T-helper 2 cell treated with Interferon-gamma antibody and Interleukin-4, amounts not matched to agents 5 μg/mL and 100 μg/mL, for 36 hours (primary cell): ENCODE results near the gene TSNAX.
"Not testable (repeated sequence)": the region's sequence is repeated elsewhere in the genome, so short reads cannot be mapped to it uniquely, and the experiment has no call there.

Experiments used
- DNase-seq: peaks from one replicate; pipeline ENCODE4 v3.0.0; 2021; ENCODE audit warnings: low spot score
- H3K27ac Mint-ChIP-seq: one replicate; pipeline ENCODE4 v1.8.0; 2021; ENCODE audit warnings: mild to moderate bottlenecking, mixed read lengths
- H3K27me3 Mint-ChIP-seq: one replicate; pipeline ENCODE4 v1.8.0; 2021; ENCODE audit warnings: low read depth, mixed read lengths
- H3K36me3 Mint-ChIP-seq: one replicate; pipeline ENCODE4 v1.8.0; 2021; ENCODE audit warnings: low read depth, mixed read lengths
- H3K4me1 Mint-ChIP-seq: one replicate; pipeline ENCODE4 v1.8.0; 2021; ENCODE audit warnings: low read depth, mixed read lengths
- H3K4me3 Mint-ChIP-seq: one replicate; pipeline ENCODE4 v1.8.0; 2022; ENCODE audit warnings: mild to moderate bottlenecking, moderate library complexity, mixed read lengths
- H3K9me3 Mint-ChIP-seq: one replicate; pipeline ENCODE4 v1.8.0; 2021; ENCODE audit warnings: mixed read lengths

The TSNAX gene

DNA sequence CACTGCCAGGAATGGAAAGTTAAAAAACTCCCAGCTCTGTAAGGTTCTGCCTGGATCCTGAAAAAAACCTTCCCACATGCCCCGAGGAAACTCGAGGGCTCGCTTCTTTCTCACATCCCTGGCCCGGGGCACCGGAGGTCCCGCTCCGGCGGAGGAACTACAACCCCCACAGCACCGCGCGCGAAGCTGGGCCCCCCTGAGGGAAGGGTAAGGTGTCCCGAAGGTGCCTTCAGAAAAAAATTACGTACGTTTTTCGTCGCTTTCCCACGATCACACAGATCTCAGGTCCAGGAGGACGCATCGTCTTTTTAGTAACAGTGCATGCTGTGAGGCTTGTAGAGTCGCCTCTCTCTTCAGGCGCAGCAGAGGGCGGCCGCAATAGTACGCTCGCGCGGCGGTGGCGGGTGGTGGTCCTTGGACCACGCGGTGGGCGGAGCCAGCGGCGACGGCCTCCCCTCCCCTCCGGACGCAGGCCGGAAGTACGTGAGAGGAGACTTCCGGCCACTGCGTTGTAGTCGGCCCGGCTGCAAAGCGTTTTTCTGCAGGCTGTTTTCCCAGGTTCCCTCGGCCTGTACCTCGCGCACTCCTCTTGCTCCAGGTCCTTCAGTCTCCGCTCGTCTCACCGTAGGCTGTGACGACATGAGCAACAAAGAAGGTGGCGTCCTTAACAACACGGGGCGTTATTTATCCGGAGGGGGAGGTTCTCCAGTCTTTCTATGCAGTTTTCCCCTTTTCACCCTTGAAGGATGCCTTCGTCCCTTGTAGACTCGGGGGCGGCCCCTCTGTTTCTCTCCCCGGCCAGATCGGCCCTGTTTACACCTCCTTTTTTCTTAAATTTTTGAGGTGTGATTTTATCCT, at the start of gene TSNAX:
Gene TSNAX (plus strand): TSS at position 498 of the 858 bp plus-strand sequence. CDS start 142 bp downstream, at position 640.
- H3K4me1 Mint-ChIP-seq = peaks cover 30% of the 10 kb centered on the region
- H3K27me3 Mint-ChIP-seq = no peaks in the 10 kb centered on the region
- peak within 1 kb of the TSS; percentile 97 for H3K4me3 Mint-ChIP-seq
- peak; percentile 89 for DNase-seq
- peak within 1 kb of the TSS; percentile 98 for H3K27ac Mint-ChIP-seq
- H3K9me3 Mint-ChIP-seq = peaks cover 4% of the 10 kb centered on the region
- peaks cover 22% of the 10 kb centered on the region for H3K36me3 Mint-ChIP-seq

DNA sequence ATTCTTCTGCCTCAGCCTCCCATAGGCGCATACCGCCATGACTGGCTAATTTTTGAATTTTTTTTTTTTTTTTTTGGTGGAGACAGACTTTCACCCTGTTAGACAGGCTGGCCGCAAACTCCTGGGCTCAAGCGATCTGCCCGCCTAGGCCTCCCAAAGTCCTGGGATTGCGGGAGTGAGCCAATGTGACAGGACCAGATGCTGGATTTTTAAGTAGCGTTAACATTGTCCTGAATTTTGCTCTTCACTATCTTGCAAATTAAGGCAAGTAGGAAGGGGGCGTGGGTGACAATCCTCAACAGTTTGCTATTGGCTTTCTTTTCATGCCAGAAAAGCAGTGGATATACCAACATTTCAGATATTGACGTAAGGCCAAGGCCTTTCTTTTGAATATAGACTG, 49.7 kb upstream of the TSNAX start:
- Mint-ChIP-seq H3K36me3 (no peaks in the 10 kb centered on the region), H3K4me3 (no peak overlapping the region), H3K27me3 (peaks cover 35% of the 10 kb centered on the region), H3K27ac (no peak overlapping the region), H3K4me1 (no peaks in the 10 kb centered on the region), H3K9me3 (peaks cover 5% of the 10 kb centered on the region)
- no peak for DNase-seq

DNA sequence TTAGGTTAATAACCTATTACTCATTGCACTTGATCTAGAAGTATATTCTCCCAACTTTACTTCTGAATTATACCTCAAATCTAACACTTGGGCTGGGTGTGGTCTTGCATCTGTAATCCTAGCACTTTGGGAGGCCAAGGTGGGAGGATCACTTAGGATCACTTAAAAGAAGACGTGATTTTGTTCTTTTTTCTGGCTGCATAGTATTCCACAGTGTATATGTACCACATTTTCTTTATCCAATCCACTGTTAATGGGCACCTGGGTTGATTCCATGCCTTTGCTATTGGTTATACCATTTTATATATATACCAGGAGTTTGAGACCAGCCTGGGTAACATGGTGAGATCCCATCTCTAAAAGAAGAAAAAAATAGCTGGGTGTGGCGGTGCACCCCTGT, 48.5 kb upstream of the TSNAX start:
- no peak overlapping the region for H3K4me3 Mint-ChIP-seq
- H3K27ac Mint-ChIP-seq = no peak overlapping the region
- H3K4me1 Mint-ChIP-seq = no peaks in the 10 kb centered on the region

GRCh38 chr1:231481289-231481688, 47.2 kb upstream of the TSNAX start:
- Mint-ChIP-seq H3K27ac (no peak overlapping the region), H3K4me3 (no peak overlapping the region), H3K27me3 (peaks cover 26% of the 10 kb centered on the region), H3K9me3 (peaks cover 5% of the 10 kb centered on the region), H3K4me1 (no peaks in the 10 kb centered on the region), H3K36me3 (no peaks in the 10 kb centered on the region)
- DNase-seq = no peak

More for the DNA sequence above, 48.5 kb upstream of the TSNAX start:
- DNase-seq = no peak
- peaks cover 27% of the 10 kb centered on the region for H3K27me3 Mint-ChIP-seq
- no peaks in the 10 kb centered on the region for H3K36me3 Mint-ChIP-seq
- H3K9me3 Mint-ChIP-seq = peaks cover 5% of the 10 kb centered on the region

GRCh38 chr1:231485029-231485784, 43.3 kb upstream of the TSNAX start:
- no peaks in the 10 kb centered on the region for H3K9me3 Mint-ChIP-seq
- no peak overlapping the region for H3K4me3 Mint-ChIP-seq
- DNase-seq = no peak
- H3K27me3 Mint-ChIP-seq = peaks cover 33% of the 10 kb centered on the region
- H3K4me1 Mint-ChIP-seq = no peaks in the 10 kb centered on the region
- H3K36me3 Mint-ChIP-seq = no peaks in the 10 kb centered on the region
- H3K27ac Mint-ChIP-seq = no peak overlapping the region

DNA sequence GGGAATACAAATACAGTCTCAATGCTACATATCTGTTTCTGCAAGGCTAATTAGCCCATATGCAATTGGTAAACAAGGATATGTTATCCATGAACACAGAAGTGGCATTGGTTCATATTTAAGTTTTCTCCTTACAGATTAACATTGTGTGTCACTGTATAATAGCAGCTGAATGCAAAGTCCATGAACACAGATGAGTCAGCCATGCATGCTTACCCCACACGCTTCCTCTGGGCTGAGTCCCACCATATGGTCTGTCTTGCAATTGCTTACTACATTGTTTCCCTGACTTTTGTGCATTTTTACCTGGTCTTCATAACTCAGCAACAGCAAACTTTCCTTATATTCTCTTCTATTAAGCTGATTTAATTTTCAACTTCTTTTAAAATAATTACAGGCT, 41.5 kb upstream of the TSNAX start:
- Mint-ChIP-seq H3K4me1 (no peaks in the 10 kb centered on the region), H3K9me3 (no peaks in the 10 kb centered on the region), H3K27me3 (peaks cover 30% of the 10 kb centered on the region), H3K4me3 (no peak overlapping the region), H3K27ac (no peak overlapping the region), H3K36me3 (no peaks in the 10 kb centered on the region)
- DNase-seq = no peak

GRCh38 chr1:231487910-231488309, 40.6 kb upstream of the TSNAX start:
- Mint-ChIP-seq H3K4me3 (no peak overlapping the region), H3K4me1 (no peaks in the 10 kb centered on the region), H3K27me3 (peaks cover 27% of the 10 kb centered on the region), H3K27ac (no peak overlapping the region), H3K9me3 (no peaks in the 10 kb centered on the region), H3K36me3 (no peaks in the 10 kb centered on the region)
- DNase-seq = no peak

- H3K4me1 Mint-ChIP-seq = peaks cover 3% of the 10 kb centered on the region
- peaks cover 12% of the 10 kb centered on the region for H3K27me3 Mint-ChIP-seq
- peaks cover 13% of the 10 kb centered on the region for H3K9me3 Mint-ChIP-seq
- DNase-seq = no peak
- no peak overlapping the region for H3K27ac Mint-ChIP-seq
- H3K36me3 Mint-ChIP-seq = no peaks in the 10 kb centered on the region
- H3K4me3 Mint-ChIP-seq = no peak overlapping the region
Observed at GRCh38 chr1:231493421-231494185, 34.9 kb upstream of the TSNAX start.

DNA sequence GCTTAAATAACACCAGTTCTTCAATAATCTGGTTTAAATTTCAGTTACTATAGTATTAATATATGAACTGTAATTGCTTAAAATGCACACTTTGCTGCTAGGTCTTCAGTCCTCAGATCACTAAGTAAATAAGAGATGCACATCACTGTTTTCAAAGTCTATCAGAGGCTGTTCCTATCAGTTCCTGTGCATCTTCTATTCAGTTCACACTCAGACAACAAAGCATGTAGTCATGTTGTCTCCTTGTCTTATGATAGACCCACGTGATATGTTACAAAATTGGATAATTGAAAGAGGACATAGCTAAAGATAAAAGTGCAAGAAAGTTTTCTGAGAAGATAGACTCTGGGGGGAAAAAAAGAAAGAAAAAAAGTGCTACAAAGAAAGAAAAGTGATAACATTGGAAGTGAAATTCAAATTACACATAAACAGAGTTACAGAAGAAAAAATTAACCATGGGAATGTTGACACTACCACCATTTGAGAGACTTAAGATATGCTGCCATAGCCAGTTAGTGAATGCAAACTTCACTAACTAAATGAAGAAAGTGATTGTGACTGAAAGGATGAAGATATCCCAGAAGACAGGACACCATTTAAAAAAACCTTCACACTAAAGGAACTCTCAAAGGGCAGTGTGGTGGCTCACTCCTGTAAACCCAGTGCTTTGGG, 33.9 kb upstream of the TSNAX start:
- Mint-ChIP-seq H3K9me3 (peaks cover 21% of the 10 kb centered on the region), H3K4me1 (peaks cover 3% of the 10 kb centered on the region), H3K36me3 (no peaks in the 10 kb centered on the region), H3K4me3 (no peak overlapping the region), H3K27me3 (peaks cover 6% of the 10 kb centered on the region), H3K27ac (no peak overlapping the region)
- DNase-seq = no peak

GRCh38 chr1:231497629-231498152, 30.8 kb upstream of the TSNAX start:
- Mint-ChIP-seq H3K4me1 (peaks cover 3% of the 10 kb centered on the region), H3K9me3 (peaks cover 32% of the 10 kb centered on the region), H3K27ac (no peak overlapping the region), H3K27me3 (peaks cover 8% of the 10 kb centered on the region), H3K36me3 (no peaks in the 10 kb centered on the region), H3K4me3 (no peak overlapping the region)
- no peak for DNase-seq

DNA sequence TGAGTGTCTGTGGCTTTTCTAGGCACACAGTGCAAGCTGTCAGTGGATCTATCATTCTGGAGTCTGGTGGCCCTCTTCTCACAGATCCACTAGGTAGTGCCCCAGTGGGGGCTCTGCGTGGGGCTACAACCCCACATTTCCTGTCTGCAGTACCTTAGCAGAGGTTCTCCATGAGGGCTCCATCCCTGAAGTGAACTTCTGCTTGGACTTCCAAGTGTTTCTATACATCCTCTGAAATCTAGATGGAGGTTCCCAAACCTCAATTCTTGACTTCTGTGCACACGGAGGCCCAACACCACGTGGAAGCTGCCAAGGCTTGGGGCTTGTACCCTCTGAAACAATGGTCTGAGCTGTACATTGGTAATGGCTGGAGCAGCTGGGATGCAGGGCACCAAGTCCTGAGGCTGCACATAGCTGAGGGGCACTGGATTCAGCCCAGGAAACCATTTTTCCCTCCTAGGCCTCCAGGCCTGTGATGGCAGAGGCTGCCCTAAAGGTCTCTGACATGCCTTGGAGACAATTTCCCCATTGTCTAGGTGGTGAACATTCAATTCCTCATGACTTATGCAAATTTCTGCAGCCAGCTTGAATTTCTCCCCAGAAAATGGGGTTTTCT, 29.2 kb upstream of the TSNAX start:
- DNase-seq = no peak
- H3K4me3 Mint-ChIP-seq = no peak overlapping the region
- H3K4me1 Mint-ChIP-seq = no peaks in the 10 kb centered on the region
- H3K9me3 Mint-ChIP-seq = peaks cover 32% of the 10 kb centered on the region
- H3K36me3 Mint-ChIP-seq = no peaks in the 10 kb centered on the region
- H3K27me3 Mint-ChIP-seq = peaks cover 6% of the 10 kb centered on the region
- H3K27ac Mint-ChIP-seq = no peak overlapping the region

DNA sequence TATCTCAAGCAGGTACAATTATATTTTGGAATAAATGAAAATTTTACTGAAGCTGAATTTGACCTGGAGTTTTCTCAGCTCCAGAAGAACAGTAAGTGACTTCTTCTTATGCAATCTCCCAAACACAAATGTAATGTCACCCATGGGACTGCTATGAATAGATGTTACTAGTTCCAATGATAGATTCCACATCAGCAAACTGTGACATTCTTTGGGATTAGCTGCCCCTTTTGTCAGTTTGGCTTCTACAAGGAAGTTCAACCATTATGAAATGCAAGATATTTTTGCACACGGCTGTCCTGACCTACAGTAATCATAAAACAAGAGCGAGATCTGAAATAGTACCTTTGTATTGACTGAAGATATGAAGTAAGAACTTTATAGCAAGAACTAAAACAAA, 27.8 kb upstream of the TSNAX start:
- Mint-ChIP-seq H3K36me3 (no peaks in the 10 kb centered on the region), H3K4me3 (no peak overlapping the region), H3K4me1 (no peaks in the 10 kb centered on the region), H3K9me3 (peaks cover 32% of the 10 kb centered on the region), H3K27me3 (peaks cover 14% of the 10 kb centered on the region), H3K27ac (no peak overlapping the region)
- no peak for DNase-seq

DNA sequence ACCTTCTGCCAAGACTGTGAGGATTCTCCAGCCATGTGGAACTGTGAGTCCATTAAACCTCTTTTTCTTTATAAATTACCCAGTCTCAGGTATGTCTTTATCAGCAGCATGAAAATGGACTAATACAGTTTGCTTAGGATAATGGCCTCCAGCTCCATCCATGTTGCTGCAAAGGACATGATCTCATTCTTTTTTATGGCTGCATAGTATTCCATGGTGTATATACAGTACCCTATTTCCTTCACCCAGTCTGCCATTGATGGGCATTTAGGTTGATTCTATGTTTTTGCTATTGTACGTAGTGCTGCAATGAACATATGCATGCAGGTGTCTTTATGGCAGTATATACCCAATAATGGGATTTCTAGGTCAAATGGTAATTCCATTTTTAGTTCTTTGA, 25.3 kb upstream of the TSNAX start:
- not testable (repeated sequence) for H3K36me3 Mint-ChIP-seq, H3K4me3 Mint-ChIP-seq, DNase-seq, H3K27ac Mint-ChIP-seq
- Mint-ChIP-seq H3K4me1 (peaks cover 11% of the 10 kb centered on the region), H3K9me3 (peaks cover 23% of the 10 kb centered on the region), H3K27me3 (peaks cover 21% of the 10 kb centered on the region)
